Omental fat pad (tissue), 4 donors: ENCODE measurements around the gene SLC29A2. TPM values are rescaled to one million over a fixed set of nuclear protein-coding genes. Genes with fewer than 3 reads are reported as not detected.

ENCODE experiments used
- ATAC-seq: fragments of 150-250 bp; one replicate; pipeline ENCODE4 v1.9.1; 2016; ENCODE audit warnings: mild to moderate bottlenecking, moderate library complexity; ENCODE audit not compliant: low FRiP score
- DNase-seq: peaks from one replicate; pipeline ENCODE4 v3.0.0-alpha.2; 2019; ENCODE audit warnings: low spot score
- total RNA-seq, 4 donors: library from RNA; depleted of rRNA; stranded (reverse); fragments of >200 nt; gene quantifications; one replicate each; pipeline ENCODE4 v1.1.0, GENCODE V29; 2016
- TF ChIP-seq, protein P1 (sequence below), 3 donors: fragments of 450-650 bp; IDR thresholded peaks; one replicate each; pipeline ENCODE4 v1.5.1; 2016 to 2017; ENCODE audit warnings: antibody characterized with exemption in 3 of 3, mild to moderate bottlenecking in 3 of 3, moderate library complexity in 2 of 3

The SLC29A2 gene
- total RNA-seq, 4 donors from 2014 or later: 2.7 to 7.4 (median 5.0) TPM

DNA sequence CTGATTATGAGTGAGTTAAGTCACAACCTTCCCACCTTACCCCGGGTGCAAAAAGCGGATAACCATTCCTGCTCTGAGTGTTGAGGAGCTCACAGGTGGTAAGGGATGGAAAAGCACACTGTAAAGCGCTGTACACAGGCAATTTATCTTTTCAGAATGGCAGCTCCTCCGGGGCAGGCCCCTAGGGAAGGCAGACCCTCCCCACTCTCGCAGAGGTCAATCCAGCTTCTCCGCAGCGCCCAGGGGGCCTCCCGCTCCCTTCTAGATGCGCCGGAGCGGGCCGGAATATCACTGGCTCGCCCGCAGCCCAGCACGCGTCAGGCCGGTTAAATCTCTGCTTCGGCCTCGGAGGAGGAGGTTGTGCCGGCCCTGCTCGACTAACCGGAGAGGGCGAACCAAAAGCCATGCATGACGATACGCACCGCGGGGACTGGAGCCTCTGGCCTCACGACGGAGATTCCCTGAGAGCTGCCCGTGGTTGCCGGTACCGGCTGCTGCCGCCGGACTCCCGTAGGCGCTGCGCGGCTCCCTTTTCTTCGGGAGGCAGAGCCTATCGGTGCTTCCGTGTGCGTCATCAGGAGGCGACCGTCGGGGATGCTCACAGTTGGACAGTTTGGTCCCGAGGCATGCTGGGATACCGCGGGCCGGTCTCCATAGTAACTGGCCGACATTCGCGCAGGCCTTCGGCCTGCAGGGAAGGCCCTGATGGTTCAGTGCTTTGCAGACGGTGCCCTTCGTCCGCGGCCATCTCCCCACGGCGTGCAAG, 26.8 kb downstream of the SLC29A2 start, which contains the start of gene BRMS1:
Gene BRMS1, minus strand, starts transcription at position 555 of the 766 bp plus-strand sequence. CDS start 2,870 bp downstream, outside the sequence.
- DNase-seq: peak; percentile 98
- TF ChIP-seq, protein P1, sequence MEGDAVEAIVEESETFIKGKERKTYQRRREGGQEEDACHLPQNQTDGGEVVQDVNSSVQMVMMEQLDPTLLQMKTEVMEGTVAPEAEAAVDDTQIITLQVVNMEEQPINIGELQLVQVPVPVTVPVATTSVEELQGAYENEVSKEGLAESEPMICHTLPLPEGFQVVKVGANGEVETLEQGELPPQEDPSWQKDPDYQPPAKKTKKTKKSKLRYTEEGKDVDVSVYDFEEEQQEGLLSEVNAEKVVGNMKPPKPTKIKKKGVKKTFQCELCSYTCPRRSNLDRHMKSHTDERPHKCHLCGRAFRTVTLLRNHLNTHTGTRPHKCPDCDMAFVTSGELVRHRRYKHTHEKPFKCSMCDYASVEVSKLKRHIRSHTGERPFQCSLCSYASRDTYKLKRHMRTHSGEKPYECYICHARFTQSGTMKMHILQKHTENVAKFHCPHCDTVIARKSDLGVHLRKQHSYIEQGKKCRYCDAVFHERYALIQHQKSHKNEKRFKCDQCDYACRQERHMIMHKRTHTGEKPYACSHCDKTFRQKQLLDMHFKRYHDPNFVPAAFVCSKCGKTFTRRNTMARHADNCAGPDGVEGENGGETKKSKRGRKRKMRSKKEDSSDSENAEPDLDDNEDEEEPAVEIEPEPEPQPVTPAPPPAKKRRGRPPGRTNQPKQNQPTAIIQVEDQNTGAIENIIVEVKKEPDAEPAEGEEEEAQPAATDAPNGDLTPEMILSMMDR (IDR thresholded peaks at IDR 0.05): no peak
- peak; percentile 80 for ATAC-seq

DNA sequence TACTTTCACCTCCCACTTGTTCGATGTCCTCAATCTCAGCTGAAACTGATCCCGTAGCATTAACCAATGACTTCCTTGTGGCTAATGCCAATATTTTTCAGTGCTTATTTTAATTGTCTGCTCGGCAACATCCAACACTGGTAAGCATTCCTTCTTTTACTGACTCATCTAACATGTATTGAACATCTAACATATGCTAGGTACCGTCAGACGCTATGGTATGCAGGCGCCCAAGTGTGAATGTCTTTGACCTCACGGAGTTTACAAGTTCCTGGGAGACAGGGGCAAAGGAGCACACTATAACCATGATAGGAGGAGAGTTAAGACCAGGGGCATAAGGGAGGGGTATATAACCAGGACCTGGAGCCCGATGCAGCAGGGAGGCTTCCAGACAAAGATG, 28.4 kb downstream of the SLC29A2 start:
- no peak for ATAC-seq
- TF ChIP-seq, protein P1 (IDR thresholded peaks at IDR 0.05): no peak
- no peak for DNase-seq

DNA sequence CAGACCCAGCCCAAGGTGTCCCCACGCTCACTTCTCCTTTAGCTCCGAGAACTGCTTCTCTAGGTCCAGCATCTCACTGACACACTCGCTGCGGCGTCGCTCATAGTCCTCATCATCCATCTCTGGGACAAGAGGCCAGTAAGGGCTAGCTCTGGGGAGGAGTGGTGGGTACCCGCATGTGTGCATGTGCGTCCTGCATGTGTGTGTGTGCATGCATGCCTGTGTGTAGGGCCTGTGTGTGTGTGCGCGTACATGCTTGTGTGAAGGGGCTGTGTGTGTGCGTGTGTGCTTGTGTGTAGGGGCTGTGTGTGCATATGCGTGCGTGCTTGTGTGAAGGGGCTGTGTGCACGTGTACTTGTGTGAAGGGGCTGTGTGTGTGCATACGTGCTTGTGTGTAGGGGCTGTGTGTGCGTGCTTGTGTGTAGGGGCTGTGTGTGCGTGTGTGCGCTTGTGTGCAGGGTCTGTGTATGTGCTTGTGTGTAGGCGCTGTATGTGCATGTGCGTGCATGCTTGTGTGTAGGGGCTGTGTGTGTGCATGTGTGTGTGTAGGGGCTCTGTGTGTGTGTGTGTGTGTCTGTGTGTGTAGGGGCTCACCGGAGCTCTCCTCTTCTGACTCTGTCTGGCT, 29.9 kb downstream of the SLC29A2 start:
- DNase-seq (no peak), ATAC-seq (no peak)
- TF ChIP-seq, protein P1 (IDR thresholded peaks at IDR 0.05): no peak

DNA sequence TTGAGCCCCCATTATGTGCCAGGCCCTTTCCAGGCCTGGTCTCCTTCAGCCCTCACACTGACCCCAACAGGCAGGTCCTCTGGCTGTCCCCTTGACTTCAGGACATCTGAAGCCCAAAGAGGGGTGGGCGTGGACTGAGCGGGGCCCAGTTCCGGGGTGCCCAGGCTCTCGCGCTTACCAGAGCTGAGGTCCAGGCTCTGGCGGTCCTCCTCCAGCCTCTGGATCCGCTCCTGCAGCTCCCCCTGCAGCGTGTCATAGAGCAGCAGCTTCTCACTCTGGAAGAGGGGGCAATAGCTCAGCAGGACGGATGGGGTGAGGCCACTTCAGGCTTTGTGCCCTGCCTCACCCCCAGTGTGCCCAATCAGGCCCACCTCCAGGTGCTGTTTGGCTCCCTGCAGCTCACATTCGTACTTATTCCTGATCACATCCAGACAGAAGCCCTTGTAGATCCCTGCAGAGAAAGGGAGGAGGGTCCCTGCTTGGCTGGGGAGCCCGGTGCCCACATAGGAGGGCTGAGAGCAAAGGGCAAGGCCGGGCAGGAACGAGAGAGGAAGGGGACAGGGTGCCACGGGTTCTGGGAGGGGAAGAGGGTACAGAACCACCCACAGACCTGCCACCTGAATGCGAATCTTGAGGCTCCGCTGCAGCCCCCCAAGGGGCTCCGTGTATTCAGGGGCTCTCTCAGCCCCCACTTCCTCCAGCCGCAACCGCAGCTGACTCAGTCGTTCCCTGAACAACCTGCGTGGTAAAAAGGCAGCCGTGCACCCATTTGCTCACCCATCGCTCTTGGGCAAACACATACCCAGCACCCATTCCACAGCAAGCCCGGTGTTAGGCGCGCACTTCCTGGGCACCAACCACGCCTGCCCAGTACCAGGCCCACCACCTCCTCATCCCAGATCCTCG, 30.7 kb downstream of the SLC29A2 start:
- ATAC-seq: no peak
- DNase-seq: no peak
- TF ChIP-seq, protein P1 (IDR thresholded peaks at IDR 0.05): no peak

DNA sequence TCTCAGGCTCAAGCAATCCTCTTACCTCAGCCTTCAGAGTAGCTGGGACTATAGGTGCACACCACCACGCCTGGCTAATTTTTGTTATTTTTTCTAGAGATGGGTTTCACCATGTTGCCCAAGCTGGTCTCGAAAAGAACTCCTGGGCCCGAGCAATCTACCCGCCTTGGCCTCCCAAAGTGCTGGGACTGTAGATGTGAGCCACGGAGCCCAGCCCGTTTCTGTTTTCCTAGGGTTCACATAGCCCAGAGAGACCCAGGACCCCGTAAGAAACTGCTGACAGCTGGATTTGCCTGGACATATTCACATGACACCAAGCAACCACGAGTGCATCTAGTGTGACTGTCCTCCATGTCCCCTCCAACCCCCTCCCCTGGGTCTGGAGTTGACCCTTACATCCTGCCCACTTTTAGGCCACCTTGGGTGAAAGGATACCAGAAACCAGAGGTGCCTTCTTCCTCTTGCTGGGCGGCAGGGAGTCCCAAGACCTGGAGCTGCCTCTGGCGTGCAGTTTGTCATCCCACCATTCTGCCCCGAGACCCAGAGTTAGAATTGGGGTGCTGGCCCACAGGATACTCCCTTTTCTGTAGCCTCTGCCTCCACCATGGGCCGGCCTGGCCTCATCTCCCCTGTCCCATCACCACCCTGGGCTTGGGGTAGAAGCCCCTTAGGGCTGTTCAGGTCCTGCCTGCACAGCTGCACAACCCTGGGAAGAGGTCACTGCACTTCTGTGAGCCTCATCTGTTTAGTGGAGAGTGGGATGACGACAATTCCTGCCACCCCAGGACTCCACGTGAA, 31.7 kb downstream of the SLC29A2 start:
- DNase-seq (no peak), ATAC-seq (no peak)
- TF ChIP-seq, protein P1 (IDR thresholded peaks at IDR 0.05): no peak

DNA sequence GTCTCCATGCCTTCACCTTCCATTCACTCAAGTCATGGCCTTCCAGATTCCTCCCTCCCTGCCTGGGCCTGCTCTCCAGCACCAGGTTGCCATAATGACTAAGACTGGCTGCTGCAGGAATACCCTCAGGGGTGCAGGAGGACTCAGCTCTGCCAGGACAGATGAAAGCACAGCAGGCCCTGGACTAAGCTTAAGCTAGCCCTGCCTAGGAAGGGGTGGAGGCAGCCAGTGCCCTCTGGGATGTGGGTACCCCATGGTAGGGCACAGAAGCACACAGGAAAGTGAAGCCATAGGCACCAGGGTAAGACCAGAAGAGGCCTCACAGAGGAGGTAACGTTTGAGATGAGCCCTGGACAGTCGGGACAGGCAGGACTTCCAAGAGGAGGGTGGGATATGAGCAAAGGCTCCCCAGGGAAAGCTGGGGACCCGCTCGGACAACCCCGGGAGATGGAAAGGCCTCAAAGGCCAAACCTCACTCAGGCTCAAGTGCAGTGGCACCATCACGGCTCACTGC, 32.3 kb downstream of the SLC29A2 start:
- DNase-seq: no peak
- TF ChIP-seq, protein P1 (IDR thresholded peaks at IDR 0.05): no peak
- ATAC-seq: no peak
